SK-N-SH treated with all-trans-retinoic acid at 6 μM for 48 hours (cell line): Measurements from ENCODE around the gene LUC7L.

Experiments
- ARNTL ChIP-seq: fragments of 450-650 bp; formaldehyde crosslinking; IDR thresholded peaks from 2 replicates; pipeline ENCODE4 v1.5.0; 2020; ENCODE audit warnings: low read depth, mild to moderate bottlenecking, moderate library complexity, borderline replicate concordance
- BACH2 ChIP-seq: fragments of 250-450 bp; sonication (Bioruptor Pico); IDR thresholded peaks from 2 replicates; pipeline ENCODE4 v1.9.0; 2021; ENCODE audit warnings: mild to moderate bottlenecking, borderline replicate concordance
- CREB5 ChIP-seq: fragments of 250-450 bp; sonication (Bioruptor Pico); IDR thresholded peaks from 2 replicates; pipeline ENCODE4 v1.5.1; 2020; ENCODE audit warnings: low read depth, mild to moderate bottlenecking, moderate library complexity
- GLIS3 ChIP-seq: fragments of 250-450 bp; sonication (Bioruptor Pico); IDR thresholded peaks from 2 replicates; pipeline ENCODE4 v1.5.0; 2020; ENCODE audit warnings: mild to moderate bottlenecking, moderate library complexity
- PATZ1 ChIP-seq: fragments of 250-450 bp; sonication (Bioruptor Pico); IDR thresholded peaks from 2 replicates; pipeline ENCODE4 v1.8.0; 2020; ENCODE audit warnings: mild to moderate bottlenecking, moderate library complexity, borderline replicate concordance
- PPARA ChIP-seq: fragments of 250-450 bp; sonication (Bioruptor Pico); IDR thresholded peaks from 2 replicates; pipeline ENCODE4 v1.5.0; 2020; ENCODE audit warnings: mild to moderate bottlenecking, borderline replicate concordance
- RARB ChIP-seq: fragments of 250-450 bp; sonication (Bioruptor Pico); IDR thresholded peaks from 2 replicates; pipeline ENCODE4 v1.8.0; 2021; ENCODE audit warnings: mild to moderate bottlenecking, moderate library complexity
- TOX ChIP-seq: fragments of 250-450 bp; sonication (Bioruptor Pico); IDR thresholded peaks from 2 replicates; pipeline ENCODE4 v1.8.0; 2021; ENCODE audit warnings: mild to moderate bottlenecking, moderate library complexity, borderline replicate concordance
- TSHZ2 ChIP-seq: fragments of 250-450 bp; sonication (Bioruptor Pico); IDR thresholded peaks from 2 replicates; pipeline ENCODE4 v1.5.0; 2020; ENCODE audit warnings: mild to moderate bottlenecking, moderate library complexity
- ZFP3 ChIP-seq: fragments of 250-450 bp; sonication (Bioruptor Pico); IDR thresholded peaks from 2 replicates; pipeline ENCODE4 v1.5.0; 2020; ENCODE audit warnings: mild to moderate bottlenecking, moderate library complexity
- ZFP30 ChIP-seq: fragments of 450-650 bp; formaldehyde crosslinking; IDR thresholded peaks from 2 replicates; pipeline ENCODE4 v1.5.0; 2022; ENCODE audit warnings: mild to moderate bottlenecking, moderate library complexity
- ZNF70 ChIP-seq: fragments of 450-650 bp; formaldehyde crosslinking; IDR thresholded peaks from 2 replicates; pipeline ENCODE4 v1.5.0; 2020; ENCODE audit warnings: mild to moderate bottlenecking, moderate library complexity
- ZNF8 ChIP-seq: fragments of 450-650 bp; formaldehyde crosslinking; IDR thresholded peaks from 2 replicates; pipeline ENCODE4 v1.5.0; 2020; ENCODE audit warnings: mild to moderate bottlenecking, moderate library complexity

GRCh38 chr16:143456-143855, 85.8 kb downstream of the LUC7L start:
- TF ChIP-seq ARNTL (no peak), BACH2 (no peak), CREB5 (CRISPR knock-in tag) (no peak), RARB (no peak), TSHZ2 (CRISPR knock-in tag) (no peak), ZNF70 (CRISPR knock-in tag) (no peak), PATZ1 (CRISPR knock-in tag) (no peak), GLIS3 (CRISPR knock-in tag) (no peak), ZFP3 (CRISPR knock-in tag) (no peak), ZNF8 (CRISPR knock-in tag) (no peak), PPARA (CRISPR knock-in tag) (no peak), ZFP30 (CRISPR knock-in tag) (no peak), TOX (CRISPR knock-in tag) (no peak)
